Tongue (tissue), 2 donors: Measurements from ENCODE around the gene ALDH16A1. TPM values are rescaled to one million over a fixed set of nuclear protein-coding genes. Genes with fewer than 3 reads are reported as not detected.

Experiments
- DNase-seq: peaks from one replicate; pipeline ENCODE4 v3.0.0-alpha.2; 2015
- total RNA-seq: library from RNA; depleted of rRNA; stranded (reverse); fragments of >200 nt; gene quantifications from one replicate; pipeline ENCODE4 v1.2.3, GENCODE V29; 2014

ALDH16A1 gene
- 34.6 TPM for total RNA-seq

DNA sequence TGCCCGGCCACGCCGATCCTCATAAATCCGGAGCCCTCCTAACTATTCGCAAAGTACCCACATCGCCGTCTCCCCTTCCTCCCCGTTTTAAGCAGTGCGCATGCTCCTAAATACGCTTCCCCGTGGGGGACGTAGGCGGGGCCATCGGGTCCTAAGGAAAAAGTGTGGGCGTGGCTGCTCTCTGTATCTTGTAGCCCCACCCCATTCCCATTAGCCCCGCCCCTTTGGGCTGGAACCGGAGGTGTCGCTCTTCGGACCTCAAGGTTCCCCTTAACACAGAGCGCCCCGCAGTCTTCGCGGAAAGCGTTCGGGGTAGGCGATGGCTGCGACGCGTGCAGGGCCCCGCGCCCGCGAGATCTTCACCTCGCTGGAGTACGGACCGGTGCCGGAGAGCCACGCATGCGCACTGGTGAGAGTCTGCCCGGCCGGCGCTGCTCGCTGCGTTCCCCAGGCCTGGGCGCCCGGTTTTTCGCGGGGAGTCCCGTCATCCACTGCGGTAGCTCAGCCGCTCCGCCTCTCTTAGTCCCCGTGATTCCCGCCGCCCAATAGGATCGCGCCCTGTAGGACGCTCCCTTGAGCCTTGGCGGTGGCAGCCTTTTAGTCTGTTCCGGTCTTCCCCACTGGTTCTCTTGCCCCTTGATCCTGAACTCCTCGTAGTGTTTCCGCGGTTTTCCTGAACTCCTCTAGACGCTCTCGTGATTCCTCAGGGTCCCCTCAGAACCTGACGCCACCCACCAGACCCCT, at the start of gene ALDH16A1:
ALDH16A1 (plus strand) TSS at position 213 of the 744 bp plus-strand sequence; CDS start at position 320, 107 bp downstream.
- DNase-seq = peak; percentile 99

DNA sequence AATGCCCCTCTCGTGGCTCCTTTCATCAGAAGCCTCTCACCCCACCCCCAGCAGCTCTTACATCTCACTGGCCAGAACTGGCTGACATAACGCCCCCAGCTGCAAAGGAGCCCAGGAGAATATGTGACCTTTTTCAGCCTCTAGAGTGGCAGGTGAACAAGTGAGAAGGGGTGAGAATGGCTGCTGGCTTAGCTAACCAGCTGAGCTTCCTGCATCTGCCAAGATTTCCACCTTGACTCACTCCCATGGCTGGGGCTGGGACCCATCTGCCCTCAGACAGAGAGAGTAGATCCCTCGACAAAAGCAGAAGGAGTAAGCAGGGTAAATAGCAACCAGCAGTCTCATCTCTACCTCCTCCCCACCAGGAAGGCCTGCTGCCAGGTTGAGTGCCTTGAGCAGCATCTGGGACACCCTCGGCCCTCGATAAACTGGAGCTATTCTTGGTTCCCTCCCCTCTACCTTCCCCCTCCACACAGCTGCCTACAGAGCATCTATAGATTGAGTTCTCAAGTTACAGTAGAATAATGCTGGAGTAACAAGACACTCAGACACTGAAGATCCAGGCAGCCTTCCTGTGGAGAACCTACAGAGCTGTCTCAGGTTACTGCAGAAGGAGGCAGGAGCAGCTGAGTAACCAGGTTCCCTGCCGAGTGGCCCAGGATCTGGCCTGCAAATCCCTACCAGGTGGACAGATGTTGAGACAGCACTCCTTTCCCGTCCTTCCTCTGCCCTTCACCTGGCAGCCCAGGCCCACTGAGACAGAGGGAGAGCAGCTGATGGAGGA, 49.4 kb upstream of the ALDH16A1 start:
- DNase-seq = peak; percentile 74

GRCh38 chr19:49407079-49407478, 45.9 kb upstream of the ALDH16A1 start:
- DNase-seq = no peak

DNA sequence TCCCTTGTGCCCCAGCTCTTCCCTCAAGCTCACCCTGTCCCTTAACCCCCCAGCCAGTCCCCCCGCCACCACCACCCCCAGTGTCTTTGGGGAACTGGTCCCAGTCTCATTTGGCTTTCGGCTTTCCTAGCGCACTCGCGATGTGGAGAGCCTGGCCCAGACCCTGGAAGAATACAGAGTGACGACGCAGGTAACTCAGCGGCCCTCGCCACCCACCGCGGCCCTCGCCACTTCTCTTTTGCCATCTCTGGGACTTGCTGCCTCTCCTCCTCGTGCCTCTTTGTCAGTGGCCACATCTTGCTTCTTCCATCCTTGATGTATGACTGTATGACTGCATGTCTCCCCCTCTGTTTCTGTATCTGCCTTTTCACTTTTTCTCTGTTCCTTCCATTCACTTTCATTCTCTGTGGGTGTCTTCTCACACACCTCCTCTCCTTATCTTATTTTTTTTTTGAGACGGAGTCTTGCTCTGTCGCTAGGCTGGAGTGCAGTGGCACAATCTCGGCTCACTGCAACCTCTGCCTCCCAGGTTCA, 45.5 kb upstream of the ALDH16A1 start:
- no peak for DNase-seq

GRCh38 chr19:49408816-49409440, 44.1 kb upstream of the ALDH16A1 start:
- no peak for DNase-seq

GRCh38 chr19:49409441-49410029, 43.5 kb upstream of the ALDH16A1 start:
- DNase-seq = no peak

DNA sequence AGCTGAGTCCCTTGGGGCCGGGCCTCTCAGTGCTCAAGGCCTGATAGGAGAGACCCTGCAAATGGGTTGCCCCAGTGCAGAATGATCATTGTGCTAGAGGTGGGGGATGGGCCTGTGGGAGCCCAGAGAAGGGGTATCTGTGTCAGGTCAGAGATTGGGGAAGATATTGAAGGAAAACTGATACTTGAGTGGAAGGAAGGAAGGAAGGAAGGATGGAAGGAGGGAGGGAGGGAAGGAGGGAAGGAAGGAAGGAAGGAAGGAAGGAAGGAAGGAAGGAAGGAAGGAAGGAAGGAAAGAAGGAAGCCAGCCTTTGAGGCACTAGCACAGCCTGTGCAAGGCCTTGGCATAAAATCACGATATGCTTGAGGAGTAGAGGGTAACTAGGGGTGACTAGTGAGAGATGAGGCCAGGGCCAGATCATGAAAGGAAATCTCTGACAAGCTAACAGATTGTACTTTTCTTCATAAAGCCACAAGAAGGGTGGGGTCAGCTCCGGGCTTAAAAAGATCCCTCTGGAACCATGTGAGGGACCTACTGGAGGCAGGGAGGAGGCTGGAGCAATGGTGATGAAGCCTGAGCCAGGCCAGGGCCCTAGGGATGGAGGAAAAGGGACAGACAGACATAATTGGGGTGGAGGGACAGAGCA, 41.2 kb upstream of the ALDH16A1 start:
- no peak for DNase-seq

DNA sequence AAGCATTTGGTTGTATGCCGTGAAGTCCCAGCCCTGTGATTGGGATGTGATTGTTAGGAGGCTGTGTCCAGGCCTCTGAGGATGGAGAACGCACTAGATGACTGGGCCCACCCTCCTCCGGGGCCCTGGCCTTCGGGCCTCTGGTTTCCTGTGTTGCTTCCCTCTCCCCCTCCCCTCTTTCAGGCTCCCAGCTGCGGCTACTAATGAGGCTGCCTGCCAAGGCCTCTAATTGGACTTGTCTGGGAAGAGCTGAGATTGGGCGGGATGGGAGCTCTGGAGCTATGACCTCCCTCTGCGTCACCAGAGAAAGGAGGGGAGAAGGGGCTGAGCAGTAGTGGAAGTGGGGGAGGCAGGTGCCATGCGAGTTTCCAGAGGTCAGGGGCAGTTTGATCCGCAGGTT, 39.7 kb upstream of the ALDH16A1 start:
- peak; percentile 83 for DNase-seq

- no peak for DNase-seq
Observed at GRCh38 chr19:49414256-49414655, 38.8 kb upstream of the ALDH16A1 start.

DNA sequence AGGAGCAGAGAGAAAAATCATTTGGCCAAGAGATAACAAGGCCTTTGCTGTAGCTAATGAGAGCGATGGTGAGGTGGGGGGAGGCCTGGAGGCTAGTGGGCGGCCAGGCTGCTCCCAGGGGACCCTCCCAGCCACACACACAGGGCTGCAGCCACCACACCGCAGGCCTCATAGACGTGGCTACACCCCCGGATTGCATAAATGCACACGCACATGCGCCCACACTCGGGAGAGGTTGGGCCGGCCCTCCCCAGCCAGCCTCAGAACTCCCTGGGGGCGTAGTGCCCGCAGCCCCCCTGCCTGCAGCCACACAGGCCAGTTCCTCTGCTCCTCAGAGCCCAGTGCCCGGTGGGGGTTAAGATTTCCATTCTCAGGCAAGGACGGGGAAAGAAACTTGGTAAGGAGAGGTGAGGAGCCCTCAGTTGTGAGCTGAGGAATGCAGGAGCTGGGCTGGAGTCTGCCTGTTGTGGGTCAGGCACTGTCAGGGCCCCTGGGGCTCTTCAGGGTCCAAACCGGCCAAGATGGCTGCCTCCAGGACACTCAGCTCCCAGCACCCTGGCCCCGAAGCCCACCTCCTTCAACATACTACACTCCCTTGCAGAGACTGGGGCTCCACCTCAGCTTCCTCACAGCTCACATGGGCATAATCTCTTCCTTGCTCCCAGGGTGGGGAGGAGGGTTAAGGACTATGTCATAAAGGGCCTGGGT, 37.8 kb upstream of the ALDH16A1 start:
- DNase-seq = no peak

DNA sequence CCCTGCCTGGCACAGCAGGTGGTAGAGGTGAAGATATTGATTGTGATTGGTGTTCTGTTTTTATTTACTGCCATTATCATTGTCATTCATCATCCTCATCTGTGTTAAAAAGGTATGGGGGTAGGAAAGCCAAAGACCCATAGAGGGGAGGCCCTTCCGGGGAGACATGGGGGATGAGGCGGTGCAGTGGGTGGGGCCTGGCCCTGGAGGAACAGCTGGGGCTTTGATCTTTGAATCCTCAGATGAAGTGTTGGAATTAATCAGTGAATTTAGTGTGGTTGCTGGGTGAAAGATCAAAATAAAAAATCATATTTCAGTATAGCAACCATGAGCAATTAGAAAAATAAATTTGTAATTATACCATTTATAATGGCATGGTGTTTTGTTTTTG, 37.2 kb upstream of the ALDH16A1 start:
- no peak for DNase-seq

DNA sequence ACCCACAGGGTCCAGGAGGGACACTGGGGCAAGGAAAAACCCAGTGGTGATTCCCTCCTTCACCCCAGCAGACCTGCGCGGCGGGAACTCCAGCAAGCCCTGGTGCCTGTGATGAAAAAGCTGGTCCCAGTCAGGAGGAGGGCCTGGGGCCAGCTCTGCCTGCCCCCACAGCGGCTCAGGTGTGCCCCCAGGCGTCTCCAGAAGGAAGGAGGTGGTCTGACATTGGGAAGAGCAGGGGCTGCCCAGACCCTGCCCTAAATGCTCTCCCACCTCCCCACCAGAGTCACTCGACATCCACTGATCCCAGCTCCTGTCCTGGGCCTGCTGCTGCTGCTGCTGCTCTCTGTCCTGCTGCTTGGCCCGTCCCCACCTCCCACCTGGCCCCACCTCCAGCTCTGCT, 35.9 kb upstream of the ALDH16A1 start:
- no peak for DNase-seq

GRCh38 chr19:49418511-49418910, 34.5 kb upstream of the ALDH16A1 start:
- no peak for DNase-seq

GRCh38 chr19:49419173-49419572, 33.9 kb upstream of the ALDH16A1 start:
- DNase-seq = no peak

DNA sequence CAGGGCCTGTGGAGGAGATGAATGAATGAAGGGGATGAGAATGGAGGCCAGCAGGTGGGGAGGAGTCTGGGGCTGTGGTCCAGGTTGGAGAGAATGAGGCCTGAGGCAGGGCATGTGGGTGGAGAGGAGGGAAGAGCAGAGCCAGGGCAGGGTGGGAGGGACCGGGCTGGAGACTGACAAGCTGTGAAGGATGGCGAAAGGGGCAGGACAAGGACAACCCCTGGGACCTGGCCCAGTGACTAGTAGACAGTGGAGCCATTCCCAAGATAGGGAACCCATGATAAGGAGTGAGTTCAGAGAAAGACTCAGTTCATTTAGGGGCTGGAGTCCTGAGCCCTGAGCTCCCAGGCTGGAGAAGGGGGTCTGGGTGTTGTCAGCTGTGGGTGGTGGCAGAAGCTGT, 32.8 kb upstream of the ALDH16A1 start:
- DNase-seq = no peak

- peak; percentile 81 for DNase-seq
Observed at GRCh38 chr19:49421039-49421877, 31.8 kb upstream of the ALDH16A1 start.

GRCh38 chr19:49421878-49422202, 31.2 kb upstream of the ALDH16A1 start:
- no peak for DNase-seq

DNA sequence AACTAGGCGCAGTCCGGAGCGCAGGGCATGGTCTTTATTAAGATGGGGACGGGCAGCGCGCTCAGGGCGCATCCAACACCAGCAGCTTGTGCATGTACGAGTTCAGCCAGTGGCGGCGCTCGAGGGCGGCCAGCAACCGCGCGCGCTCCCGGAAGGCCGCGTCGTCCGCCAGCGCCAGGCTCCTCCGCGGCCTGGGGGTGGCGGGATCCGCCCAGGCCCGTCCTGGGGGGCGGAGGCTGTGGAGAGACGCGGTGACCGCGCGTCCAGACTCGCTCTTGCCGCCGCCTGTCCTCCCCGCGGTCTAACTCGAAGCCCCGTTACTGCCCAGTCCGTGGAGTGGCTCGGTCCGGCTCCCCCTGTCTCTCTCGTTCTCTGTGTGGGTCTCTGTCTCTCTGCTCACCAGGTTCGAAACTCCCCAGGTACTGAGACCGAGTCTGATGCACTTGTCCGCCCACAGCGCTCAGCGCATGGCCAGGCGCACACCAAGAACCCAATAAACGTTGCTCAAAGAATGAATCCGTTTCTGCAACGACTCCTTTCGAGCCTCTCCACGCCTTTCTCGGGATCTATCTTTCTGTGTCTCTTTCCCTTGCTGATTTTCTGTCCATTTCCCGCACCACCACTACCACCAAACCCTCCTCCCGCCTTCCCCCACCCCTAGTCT, 30.5 kb upstream of the ALDH16A1 start:
- peak; percentile 30 for DNase-seq

- no peak for DNase-seq
Observed at GRCh38 chr19:49423071-49423984, 29.7 kb upstream of the ALDH16A1 start, which contains the start of gene PTH2. TSS of gene PTH2 (minus strand) at chr19:49423441. CDS start at chr19:49423339, 102 bp downstream.
